Ureter (tissue), 1 donor: ENCODE results near the gene USH1C. TPM values are rescaled to one million over a fixed set of nuclear protein-coding genes. Genes with fewer than 3 reads are reported as not detected.

Experiments used
- DNase-seq: peaks from one replicate; pipeline ENCODE4 v3.0.0-alpha.2; 2020; ENCODE audit warnings: low spot score
- total RNA-seq: library from RNA; stranded (reverse); gene quantifications from one replicate; pipeline ENCODE4 v1.2.4, GENCODE V29; 2023
- donor health status: DM: yes; HTN: yes; CAD: no.

USH1C gene
- total RNA-seq, 1 donor from 2014 or later, result 14.3 TPM

DNA sequence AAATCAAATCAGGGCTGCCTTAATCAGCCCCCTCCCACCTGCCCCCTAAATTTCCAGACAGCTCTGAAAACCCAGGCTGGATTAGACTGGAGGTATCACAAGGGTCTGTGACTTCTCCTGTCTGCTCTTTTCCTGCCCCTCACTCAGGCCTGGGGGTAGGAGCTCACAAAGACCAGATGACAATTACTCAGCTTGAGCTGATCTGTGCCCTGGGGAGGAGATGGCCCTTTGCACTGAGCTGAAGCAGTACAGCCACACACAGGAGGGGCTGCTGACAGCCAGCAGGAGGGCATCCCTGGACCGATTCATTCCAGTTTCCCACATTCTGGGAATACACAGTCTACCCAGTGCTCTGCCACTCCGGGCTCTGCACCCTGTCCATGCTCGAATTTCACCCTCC is 71.7 kb downstream of the USH1C start:
- no peak for DNase-seq

DNA sequence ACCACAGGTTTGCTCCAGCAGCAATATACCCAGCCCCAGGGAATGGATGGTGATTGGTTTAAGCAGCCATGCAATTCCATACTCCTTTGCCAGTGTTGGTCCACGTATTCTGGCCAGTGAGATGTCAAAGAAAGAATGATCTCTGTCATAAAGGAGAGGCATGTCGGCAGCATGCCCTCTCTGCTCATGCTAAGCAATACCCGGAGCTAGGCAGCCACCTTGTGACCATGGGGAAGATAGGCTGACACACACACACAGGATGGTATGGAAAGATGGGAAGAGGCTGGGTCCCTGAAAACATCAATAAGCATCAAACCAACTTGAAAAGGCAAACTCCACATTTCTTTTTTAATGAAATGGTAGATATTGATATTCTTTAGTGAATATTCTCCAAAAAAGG is 72.7 kb downstream of the USH1C start:
- DNase-seq, result no peak

DNA sequence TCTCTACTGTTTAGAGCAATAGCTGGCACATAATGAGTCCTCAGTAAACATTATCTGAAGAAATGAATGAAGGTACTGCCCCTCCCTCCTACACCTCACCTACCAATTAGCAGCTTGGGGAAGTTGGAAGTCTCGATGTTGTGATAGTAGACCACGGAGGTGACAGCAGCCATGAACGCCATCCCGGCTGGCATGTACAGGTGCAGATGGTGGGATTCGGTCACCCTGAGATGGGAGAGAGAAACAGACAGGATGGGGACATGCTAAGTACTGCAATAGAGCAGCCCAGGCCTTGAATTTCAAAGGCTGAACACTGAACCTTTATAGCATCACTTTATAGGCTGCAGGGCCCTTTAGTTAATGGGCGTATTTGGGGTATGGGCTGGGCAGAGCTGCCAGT is 74.2 kb downstream of the USH1C start:
- no peak for DNase-seq

DNA sequence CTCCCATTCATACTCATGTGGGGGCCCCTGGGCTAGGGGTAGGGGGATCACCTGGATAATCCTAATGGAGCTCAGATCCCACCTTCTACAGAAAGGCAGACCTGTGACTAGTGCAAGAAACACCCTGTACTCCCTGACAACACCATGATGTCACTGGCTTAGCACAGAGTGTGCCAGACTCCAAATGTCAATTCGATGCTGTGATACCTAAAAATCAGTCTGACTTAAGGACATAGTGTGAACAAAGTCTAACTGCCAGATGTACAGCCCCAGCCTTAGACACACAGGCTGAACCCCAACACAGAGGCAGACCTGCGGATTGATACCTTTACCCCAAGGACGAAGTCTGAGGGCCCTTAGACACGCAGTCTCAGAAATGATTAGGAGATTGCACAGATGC is 76.1 kb downstream of the USH1C start:
- DNase-seq, result no peak

DNA sequence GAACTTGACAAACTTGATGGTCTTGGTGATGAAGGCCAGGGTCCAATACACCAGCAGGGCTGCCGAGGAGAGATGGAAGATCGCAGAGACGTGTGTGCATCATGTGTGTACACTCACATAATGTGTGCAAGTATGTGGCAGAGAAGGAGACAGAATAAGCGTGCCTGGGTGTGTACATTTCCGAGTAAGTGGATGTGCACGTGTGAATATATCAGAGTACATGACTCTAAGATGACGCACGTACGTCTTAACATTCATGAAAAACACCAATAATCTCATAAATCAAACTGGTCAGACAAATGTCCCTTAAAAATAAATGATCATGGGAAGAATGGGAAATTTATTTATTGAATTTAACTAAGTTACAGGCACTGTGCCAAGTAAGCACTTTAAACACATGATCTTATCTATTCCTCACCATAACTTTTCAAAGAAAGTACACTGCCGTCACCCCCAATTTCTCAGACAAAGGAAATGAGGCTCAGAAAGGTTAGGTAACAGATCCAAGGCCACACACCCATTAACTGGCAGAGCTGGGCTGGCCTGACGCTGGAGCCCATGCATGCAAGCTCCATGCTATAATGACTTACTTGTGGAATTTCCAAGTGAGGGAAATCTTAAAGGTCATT is 80.6 kb downstream of the USH1C start:
- no peak for DNase-seq

DNA sequence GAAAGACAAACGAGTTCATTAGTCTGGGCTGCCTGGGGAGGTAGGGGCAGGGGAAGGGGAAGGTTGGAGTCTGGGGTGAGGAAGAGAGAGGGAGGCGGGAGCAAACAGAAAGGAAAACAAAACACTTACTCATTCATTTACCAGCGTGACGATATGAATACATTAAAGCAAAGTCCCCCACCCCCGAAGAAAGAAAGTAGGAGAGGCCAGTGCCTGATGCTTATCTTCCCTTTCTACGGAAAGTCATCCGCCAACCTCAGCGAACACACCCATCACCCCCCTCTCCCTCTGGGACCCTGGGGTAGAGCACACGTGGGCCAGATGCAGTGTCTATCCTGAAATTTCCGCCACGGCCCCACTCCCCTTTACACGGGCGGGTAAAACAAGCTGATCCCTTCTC is 81.3 kb downstream of the USH1C start:
- no peak for DNase-seq

DNA sequence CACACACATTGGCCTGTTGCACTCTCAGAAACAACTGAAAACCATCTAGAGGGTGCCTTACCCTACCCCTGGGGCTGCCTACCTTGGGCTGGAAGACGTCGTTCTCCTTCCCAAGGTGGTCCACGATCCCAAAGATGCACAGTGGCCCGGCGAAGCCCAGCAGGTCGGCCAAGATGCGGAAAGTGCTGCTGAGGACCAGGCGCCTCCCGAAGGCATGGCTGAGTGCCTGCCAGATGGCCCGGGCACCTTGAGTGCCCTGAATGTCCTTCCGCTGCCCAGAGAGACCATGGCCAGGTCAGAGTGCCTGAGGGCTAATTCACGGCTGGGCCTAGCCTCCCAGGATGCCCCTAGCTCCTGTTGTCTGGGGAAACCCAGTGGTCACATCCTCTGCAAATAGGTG is 83.8 kb downstream of the USH1C start:
- no peak for DNase-seq

DNA sequence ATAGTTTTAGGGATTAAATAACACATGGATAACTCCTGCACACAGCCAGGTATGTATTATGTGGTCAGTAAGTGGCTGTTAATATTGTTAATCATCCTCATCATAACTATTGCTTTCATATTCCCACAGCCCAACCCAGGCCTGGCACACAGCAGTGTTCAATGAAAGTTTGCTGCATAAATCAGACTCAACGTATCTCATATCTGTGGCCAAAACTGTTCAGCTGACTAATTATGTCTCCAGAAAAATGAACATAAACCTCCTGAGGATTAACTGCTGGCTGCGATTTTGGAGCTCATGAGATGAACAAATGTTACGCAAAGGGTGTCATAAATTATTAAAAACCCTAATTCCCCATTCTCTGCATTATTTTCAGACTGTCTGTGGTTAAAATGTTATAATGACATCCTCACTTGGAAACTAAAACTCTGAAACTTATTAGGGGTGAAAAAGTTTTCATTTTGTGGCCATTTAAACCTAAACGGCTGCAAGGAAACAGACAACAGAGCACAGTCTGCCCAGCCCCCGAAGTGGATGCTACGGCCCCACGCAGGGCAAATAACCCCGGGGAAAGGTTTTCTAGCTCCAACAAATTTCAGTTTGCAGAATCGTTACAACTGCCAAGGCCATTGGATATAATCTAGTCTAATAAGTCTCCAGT is 84.8 kb downstream of the USH1C start:
- DNase-seq, result no peak

DNA sequence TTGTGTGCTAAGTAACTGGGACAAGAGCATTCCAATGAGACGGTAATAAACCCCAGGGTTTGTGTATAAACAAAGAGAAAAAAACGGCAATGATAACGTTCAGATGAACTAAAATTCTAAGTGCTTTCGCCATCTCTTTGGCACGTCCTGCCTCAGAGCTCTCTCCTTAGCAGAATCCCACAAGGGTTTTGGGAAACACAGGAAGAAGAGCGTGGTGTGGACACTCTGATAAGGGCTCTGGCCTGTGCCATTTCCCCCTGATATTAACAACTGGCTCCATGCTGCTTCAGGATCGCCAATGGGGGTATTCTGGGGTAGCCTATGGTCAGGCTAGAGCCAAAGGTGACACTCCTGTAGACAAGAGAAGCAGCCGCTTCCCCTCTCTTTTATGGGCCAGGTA is 85.9 kb downstream of the USH1C start:
- DNase-seq, result no peak

DNA sequence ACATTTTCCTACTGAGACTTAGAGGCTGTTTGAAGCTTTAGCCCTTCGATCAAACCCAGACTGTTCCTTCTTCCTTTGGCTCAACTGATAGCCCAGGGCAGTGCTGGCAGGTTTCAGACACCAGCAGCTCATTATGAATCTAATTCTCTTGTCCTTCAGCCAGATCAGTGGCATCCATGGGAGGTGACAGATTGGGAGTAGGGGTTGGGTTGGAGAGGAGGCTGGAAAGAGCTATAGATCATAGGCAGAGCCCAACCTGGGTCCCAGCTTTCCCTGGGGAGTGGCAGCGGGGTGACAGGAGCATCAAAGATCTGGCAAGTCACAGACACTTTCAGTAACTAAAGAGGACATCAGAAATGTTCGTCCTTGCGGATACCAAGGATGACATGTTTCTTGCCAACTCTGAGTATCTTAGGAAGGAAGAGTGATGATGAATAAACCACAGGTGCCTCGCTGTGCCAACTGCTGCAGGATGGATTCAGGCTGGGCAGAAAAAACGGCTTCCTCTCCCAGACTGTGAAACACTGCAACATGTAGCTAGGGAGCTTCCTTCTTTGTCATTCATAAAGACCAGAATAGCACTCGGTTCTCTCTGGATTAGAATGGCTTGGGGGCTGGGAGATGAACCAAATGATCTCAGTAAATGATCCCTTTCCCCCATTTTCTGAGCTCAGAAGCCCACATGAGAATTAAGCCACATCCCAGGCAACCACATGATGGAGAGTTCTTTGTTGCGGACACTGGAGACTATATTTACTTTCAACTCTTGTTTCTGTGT is 86.6 kb downstream of the USH1C start:
- no peak for DNase-seq

DNA sequence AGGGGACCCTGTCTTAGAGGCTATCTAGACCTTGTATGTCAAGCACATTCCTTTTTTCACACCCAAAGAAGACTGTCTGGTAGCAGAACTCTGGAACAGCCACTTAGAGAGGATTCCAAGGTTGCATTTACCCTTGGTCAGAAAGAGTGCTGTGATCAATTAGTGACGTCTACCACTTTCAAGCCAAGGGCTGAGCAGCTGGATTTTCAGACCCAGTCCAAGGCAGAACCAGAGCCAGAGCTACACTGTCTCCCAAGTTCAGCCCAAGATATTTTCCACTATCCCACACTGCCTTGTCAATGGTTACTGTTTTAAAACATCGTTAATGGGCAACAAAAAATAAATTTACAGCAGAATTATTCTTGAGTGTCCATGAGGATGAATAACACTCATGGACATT is 91.5 kb downstream of the USH1C start:
- DNase-seq, result no peak

DNA sequence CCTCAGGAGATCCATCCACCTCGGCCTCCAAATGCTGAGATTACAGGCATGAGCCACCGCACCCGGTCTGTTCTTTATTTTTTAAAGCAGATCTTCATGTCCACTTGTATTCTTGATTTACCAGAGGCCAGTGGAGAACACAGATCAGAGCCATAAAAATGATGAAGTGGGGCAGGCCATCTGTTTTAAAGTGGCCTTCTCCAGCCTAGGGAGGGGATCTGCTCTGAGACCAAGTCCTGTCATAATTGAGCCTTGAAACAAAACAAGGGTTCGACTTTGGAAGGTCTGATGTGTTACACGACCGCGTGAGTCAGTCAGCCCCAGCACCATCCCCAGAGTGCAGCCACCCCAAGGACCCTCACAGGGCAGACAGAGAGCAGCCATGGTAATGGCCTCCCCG is 95.1 kb downstream of the USH1C start:
- no peak for DNase-seq

DNA sequence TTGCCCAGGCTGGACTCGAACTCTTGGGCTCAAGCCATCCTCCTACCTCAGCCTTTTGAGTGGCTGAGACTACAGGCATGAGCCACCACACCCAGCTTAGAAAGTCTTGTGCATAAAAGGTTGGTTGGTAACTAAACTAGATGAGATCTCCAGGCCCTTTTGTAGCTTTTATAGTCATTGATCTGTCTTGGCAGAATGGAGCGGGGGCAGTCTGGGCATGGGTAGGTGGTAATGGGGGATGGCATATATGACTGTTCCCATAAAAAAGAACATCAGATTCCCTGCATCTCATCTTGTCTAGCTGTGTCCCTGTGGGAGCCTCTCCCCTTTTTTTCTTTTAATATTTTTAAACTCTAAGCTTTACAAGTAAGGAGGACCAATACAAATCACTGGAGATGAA is 97.7 kb downstream of the USH1C start:
- no peak for DNase-seq

DNA sequence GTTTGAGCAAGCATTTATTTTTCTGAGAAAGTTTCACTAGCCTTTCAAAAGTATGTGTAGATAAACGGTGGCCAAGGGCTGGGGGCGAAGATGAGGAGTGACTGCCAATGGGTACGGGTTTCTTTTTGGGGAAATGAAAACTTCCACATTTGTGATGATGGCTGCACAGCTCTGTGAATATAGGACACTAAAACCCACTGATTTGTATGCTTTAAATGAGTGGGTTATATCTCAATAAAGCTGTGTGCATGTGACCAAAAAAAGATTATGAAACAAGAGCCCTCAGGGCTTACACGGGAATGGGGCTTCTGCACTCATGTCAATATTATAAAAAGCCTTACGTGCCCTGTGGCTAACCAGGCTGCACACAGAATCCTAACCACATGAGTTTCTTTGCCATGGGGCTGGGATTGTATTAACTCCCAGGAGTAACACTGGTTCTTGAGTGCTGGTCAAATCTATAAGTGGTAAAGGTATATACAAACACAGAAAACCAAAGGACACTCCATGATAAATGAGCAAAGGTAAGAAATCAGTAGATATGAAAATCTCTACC is 98.9 kb downstream of the USH1C start:
- DNase-seq, result no peak

DNA sequence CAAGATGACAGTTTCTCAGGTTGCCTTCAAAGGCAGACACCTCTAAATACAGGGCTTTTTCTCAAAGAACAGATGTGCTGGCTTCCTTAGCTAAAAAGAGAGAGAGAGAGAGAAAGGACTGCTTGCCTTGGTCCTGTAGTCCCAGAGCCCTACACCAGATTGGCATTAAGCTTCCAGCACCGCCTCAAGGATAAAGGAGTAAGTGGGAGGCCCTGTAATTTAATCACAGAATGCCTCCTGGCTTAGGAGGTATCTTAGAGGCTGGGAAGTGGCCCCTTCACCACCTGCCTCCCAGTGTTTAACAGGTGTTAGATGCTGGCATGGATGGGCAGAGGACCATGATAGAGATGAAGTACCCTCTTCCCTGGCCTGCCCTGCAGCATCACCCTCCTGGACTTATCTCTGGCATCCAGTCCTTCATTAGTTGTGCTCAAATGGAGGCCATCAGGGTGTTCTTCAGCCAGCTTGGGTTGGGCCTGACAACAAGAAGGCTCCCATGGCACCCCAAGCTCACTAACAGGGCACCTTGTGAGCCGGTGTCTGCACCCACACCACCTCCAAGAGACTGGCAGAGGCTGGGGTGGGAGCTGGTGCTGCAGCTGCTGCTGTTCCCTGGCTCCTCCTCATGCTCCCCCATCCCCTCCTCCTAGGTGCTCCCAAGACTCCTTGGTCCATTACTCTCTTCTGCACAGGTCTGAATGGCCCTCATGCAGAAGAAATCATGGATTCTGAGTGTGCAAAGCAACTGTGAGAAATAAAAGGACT is 100.1 kb downstream of the USH1C start:
- DNase-seq, result no peak

Other genes starting within 250 kb of the USH1C start
- 3.4 TPM for gene NCR3LG1, start 192.6 kb downstream of the USH1C start, total RNA-seq
- 0.70 TPM for gene KCNJ11, start 155.8 kb downstream of the USH1C start, total RNA-seq
- 19.4 TPM for gene ABCC8, start 67.6 kb downstream of the USH1C start, total RNA-seq
- gene OTOG, start 2.8 kb upstream of the USH1C start, total RNA-seq, result 0.31 TPM
- not detected for gene MYOD1, start 175.2 kb upstream of the USH1C start, total RNA-seq
- not detected for gene KCNC1, start 190.4 kb upstream of the USH1C start, total RNA-seq